OCI-LY7 (cell line): Measurements from ENCODE around the gene LY6G6F. TPM values are rescaled to one million over a fixed set of nuclear protein-coding genes. Genes with fewer than 3 reads are reported as not detected.

Experiments
- Bru-seq: library from RNA; stranded (reverse); fragments of 400-500 nt; gene quantifications from one replicate; lab custom pipeline; 2021; lab: Mats Ljungman, UMichigan
- BruChase-seq, 2 experiments: library from RNA; stranded (reverse); fragments of 400-500 nt; gene quantifications; one replicate each; lab custom pipeline; 2021; lab: Mats Ljungman, UMichigan
- BruUV-seq: library from RNA; stranded (reverse); fragments of 400-500 nt; replicated peaks from 2 replicates; lab custom pipeline; 2021; lab: Mats Ljungman, UMichigan
- CTCF ChIA-PET: fragments of 300-600 bp; sonication (Branson Sonifier 250); formaldehyde crosslinking; loops from one replicate; lab custom pipeline; 2022; ENCODE audit warnings: antibody characterized with exemption; ENCODE audit not compliant: unreplicated experiment; lab: Charles Lee
- POLR2A ChIA-PET: fragments of 300-600 bp; sonication (Branson Sonifier 250); formaldehyde crosslinking; loops from one replicate; lab custom pipeline; 2022; ENCODE audit warnings: antibody characterized with exemption; lab: Charles Lee
- DNase-seq: peaks from one replicate; pipeline ENCODE4 v3.0.0-alpha.2; 2015; ENCODE audit warnings: low spot score
- H2AFZ ChIP-seq: fragments of 200-600 bp; sonication (generic), shearing (Covaris generic); 2 replicates; pipeline ENCODE4 v1.6.1; 2014; ENCODE audit warnings: mild to moderate bottlenecking, antibody characterized with exemption, low read length, moderate library complexity
- H3K27ac ChIP-seq: fragments of 200-600 bp; sonication (generic); 2 replicates; pipeline ENCODE4 v1.5.1; 2014; ENCODE audit warnings: mixed run types, low read depth, mild to moderate bottlenecking, moderate library complexity, low read length, inconsistent platforms; ENCODE audit not compliant: poor library complexity, severe bottlenecking
- H3K36me3 ChIP-seq: fragments of 200-600 bp; sonication (generic); 2 replicates; pipeline ENCODE4 v1.6.1; 2014; ENCODE audit warnings: mild to moderate bottlenecking, antibody characterized with exemption, low read length, moderate library complexity, mixed read lengths; ENCODE audit not compliant: insufficient read depth
- H3K4me1 ChIP-seq: fragments of 200-600 bp; sonication (generic); 2 replicates; pipeline ENCODE4 v1.5.1; 2014; ENCODE audit warnings: mild to moderate bottlenecking, low read length; ENCODE audit not compliant: insufficient read depth, poor library complexity, severe bottlenecking
- H3K4me2 ChIP-seq: fragments of 200-600 bp; sonication (generic); 2 replicates; pipeline ENCODE4 v1.6.1; 2014; ENCODE audit warnings: mild to moderate bottlenecking, low read length
- H3K4me3 ChIP-seq: fragments of 200-600 bp; sonication (generic); 2 replicates; pipeline ENCODE4 v1.5.1; 2014; ENCODE audit warnings: mild to moderate bottlenecking, low read depth, low read length; ENCODE audit not compliant: poor library complexity, severe bottlenecking
- H3K79me2 ChIP-seq: fragments of 200-600 bp; sonication (generic); 2 replicates; pipeline ENCODE4 v1.6.1; 2016; ENCODE audit warnings: low read depth, mild to moderate bottlenecking, low read length, moderate library complexity, mixed read lengths; ENCODE audit not compliant: insufficient read depth
- H3K9me2 ChIP-seq: fragments of 200-600 bp; sonication (generic); 2 replicates; pipeline ENCODE4 v1.6.1; 2016; ENCODE audit warnings: mild to moderate bottlenecking, low read length, mixed read lengths; ENCODE audit not compliant: insufficient read depth
- H3K9me3 ChIP-seq: fragments of 200-600 bp; sonication (generic); 2 replicates; pipeline ENCODE4 v1.6.1; 2014; ENCODE audit warnings: mild to moderate bottlenecking, mixed run types, low read length, mixed read lengths
- H4K20me1 ChIP-seq: fragments of 200-600 bp; sonication (generic); 2 replicates; pipeline ENCODE4 v1.6.1; 2014; ENCODE audit warnings: mild to moderate bottlenecking, antibody characterized with exemption, low read length, moderate library complexity, mixed read lengths; ENCODE audit not compliant: insufficient read depth
- CTCF ChIP-seq: fragments of 200-600 bp; sonication (generic); conservative IDR thresholded peaks from 2 replicates; pipeline ENCODE4 v1.5.1; 2014; ENCODE audit warnings: mild to moderate bottlenecking, antibody characterized with exemption, low read length, moderate library complexity, mixed read lengths
- EZH2phosphoT487 ChIP-seq: fragments of 200-600 bp; sonication (generic); IDR thresholded peaks from 2 replicates; pipeline ENCODE4 v1.6.1; 2018; ENCODE audit warnings: low read depth, borderline replicate concordance, mild to moderate bottlenecking, mixed run types, antibody characterized with exemption, low read length, moderate library complexity, mixed read lengths
- intact Hi-C: fragments of 100-400 bp; cut with micrococcal nuclease; formaldehyde crosslinking; loops from one replicate; pipeline ENCODE4 v1.10.0; 2022; ENCODE audit not compliant: unreplicated experiment
- long read RNA-seq: library from polyadenylated mRNA; stranded (forward); transcript quantifications from one replicate; pipeline ENCODE4 v2.0.0, GENCODE V29; 2022
- total RNA-seq, 2 experiments: library from RNA; depleted of rRNA in 1 of 2; stranded (reverse); fragments of >200 nt in 1 of 2; shearing (Covaris generic) in 1 of 2; gene quantifications; 2 replicates each; pipeline ENCODE4 v1.2.3, GENCODE V29; 2014 to 2022

Gene LY6G6F
- not detected in 2 replicates for total RNA-seq (2014; rRNA removed; shearing (Covaris generic))
- not detected in 2 replicates for total RNA-seq (2022)
- Bru-seq, nascent RNA, result not detected
- BruChase-seq, experiment 1, labeled RNA remaining after a 6-hour chase, result not detected
- not detected for BruChase-seq, experiment 2, labeled RNA remaining after a 2-hour chase
- long read RNA-seq, result 0 reads

- no peak for DNase-seq
- H3K4me1 ChIP-seq, result peaks cover 22% of the 10 kb centered on the region
- no peak within 1 kb of the TSS for H3K4me2 ChIP-seq
- ChIA-PET CTCF (no interaction called here), POLR2A (no interaction called here)
- H3K9me3 ChIP-seq, result no peaks in the 10 kb centered on the region
- BruUV-seq, result no TSS peak
- H2AFZ ChIP-seq, result no peak within 1 kb of the TSS
- intact Hi-C loops, result loop anchor here (10.0 kb wide), 1 partner anchor 248 kb away; the partner anchor contains the start of genes NELFE and SKIC2
- TF ChIP-seq CTCF (no peak), EZH2phosphoT487 (no peak)
- no peaks in the 10 kb centered on the region for H3K9me2 ChIP-seq
- no peaks in the 10 kb centered on the region for H3K36me3 ChIP-seq
- no peak within 1 kb of the TSS for H3K4me3 ChIP-seq
- H3K79me2 ChIP-seq, result peaks cover 11% of the 10 kb centered on the region; the same call in 1 of the 2 replicates
- H4K20me1 ChIP-seq, result no peaks in the 10 kb centered on the region
- no peak within 1 kb of the TSS for H3K27ac ChIP-seq
These were observed at the start of gene LY6G6F for GRCh38 chr6:31706599-31706998. TSS of gene LY6G6F (plus strand) at chr6:31706866. CDS start at chr6:31706907, 41 bp downstream.

- H3K9me2 ChIP-seq, result no peaks in the 10 kb centered on the region
- TF ChIP-seq EZH2phosphoT487 (no peak), CTCF (no peak)
- no TSS peak for BruUV-seq
- ChIA-PET POLR2A (interaction anchor here (0.6 kb wide), 2 partner anchors 74 to 1190 kb away, joined by 3 to 4 read pairs; no protein-coding TSS in a partner anchor), CTCF (no interaction called here)
- peaks cover 18% of the 10 kb centered on the region; the same call in 1 of the 2 replicates for H3K79me2 ChIP-seq
- DNase-seq, result no peak
- no peak overlapping the region for H3K27ac ChIP-seq
- intact Hi-C loops, result no loop called here
- no peak overlapping the region for H2AFZ ChIP-seq
- no peak overlapping the region for H3K4me3 ChIP-seq
- H3K36me3 ChIP-seq, result peaks cover 18% of the 10 kb centered on the region
- H3K9me3 ChIP-seq, result no peaks in the 10 kb centered on the region
- no peak overlapping the region for H3K4me2 ChIP-seq
- H4K20me1 ChIP-seq, result no peaks in the 10 kb centered on the region
- peaks cover 46% of the 10 kb centered on the region for H3K4me1 ChIP-seq
These were observed 49.1 kb upstream of the LY6G6F start for GRCh38 chr6:31657406-31658157.
